NCI-H524 (cell line): Measurements from ENCODE around the gene HDAC7.
A peak's percentile ranks its signal among the peaks of the same experiment; 100 is the strongest.

ENCODE experiments used
- DNase-seq, 2 experiments: peaks; one replicate each; lab custom pipeline; 2025; lab: John Stamatoyannopoulos, UW

Gene HDAC7

GRCh38 chr12:47795121-47795813 lies 24.4 kb downstream of the HDAC7 start:
- DNase-seq, result no peak

GRCh38 chr12:47794679-47795078 lies 25.0 kb downstream of the HDAC7 start:
- no peak for DNase-seq

GRCh38 chr12:47793015-47793681 lies 26.6 kb downstream of the HDAC7 start:
- no peak for DNase-seq

- no peak for DNase-seq
These were observed 27.8 kb downstream of the HDAC7 start for GRCh38 chr12:47791874-47792273.

- no peak for DNase-seq
These were observed 28.4 kb downstream of the HDAC7 start for GRCh38 chr12:47791351-47791746.

- no peak for DNase-seq
These were observed 28.9 kb downstream of the HDAC7 start for GRCh38 chr12:47790676-47791350.

GRCh38 chr12:47789712-47790489 lies 29.8 kb downstream of the HDAC7 start:
- DNase-seq, result no peak

- DNase-seq, result no peak
These were observed 30.6 kb downstream of the HDAC7 start for GRCh38 chr12:47789141-47789540.

GRCh38 chr12:47787596-47788319 lies 31.9 kb downstream of the HDAC7 start:
- no peak for DNase-seq

- no peak for DNase-seq
These were observed 32.9 kb downstream of the HDAC7 start for GRCh38 chr12:47786662-47787280.

- DNase-seq, result no peak
These were observed 33.6 kb downstream of the HDAC7 start for GRCh38 chr12:47785887-47786661.

- DNase-seq, result no peak
These were observed 34.4 kb downstream of the HDAC7 start for GRCh38 chr12:47785036-47785886.

GRCh38 chr12:47783821-47784819 lies 35.6 kb downstream of the HDAC7 start:
- DNase-seq, result peak in 1 of 2 experiments; percentile 28

GRCh38 chr12:47783024-47783755 lies 36.5 kb downstream of the HDAC7 start:
- peak; percentile 11 to 46 for DNase-seq

GRCh38 chr12:47782372-47782770 lies 37.3 kb downstream of the HDAC7 start:
- no peak for DNase-seq

GRCh38 chr12:47781479-47782371 lies 38.0 kb downstream of the HDAC7 start:
- DNase-seq, result peak; percentile 69 to 83
